Stimulated activated CD4-positive, alpha-beta T cell treated with anti-CD3 and anti-CD28 coated beads, Interleukin-2, amount 100 ng/mL, for 4 hours (primary cell): Measurements from ENCODE around the gene KRTAP12-4.
"Not testable (repeated sequence)": the region's sequence is repeated elsewhere in the genome, so short reads cannot be mapped to it uniquely, and the experiment has no call there.

ENCODE experiments used
- DNase-seq: peaks from one replicate; pipeline ENCODE4 v3.0.0-alpha.2; 2020; ENCODE audit warnings: low read depth

The KRTAP12-4 gene

GRCh38 chr21:44654576-44655175 is at the start of gene KRTAP12-4:
TSS of gene KRTAP12-4 (minus strand) at chr21:44654659. CDS start at chr21:44654614, 45 bp downstream.
- DNase-seq, result no peak

GRCh38 chr21:44703731-44704635 is 49.5 kb upstream of the KRTAP12-4 start:
- DNase-seq, result no peak

GRCh38 chr21:44702973-44703730 is 48.7 kb upstream of the KRTAP12-4 start:
- DNase-seq, result no peak

- no peak for DNase-seq
Observed at GRCh38 chr21:44702111-44702972, 47.9 kb upstream of the KRTAP12-4 start.

- DNase-seq, result no peak
Observed at GRCh38 chr21:44701541-44701940, 47.1 kb upstream of the KRTAP12-4 start.

- DNase-seq, result no peak
Observed at GRCh38 chr21:44701023-44701400, 46.6 kb upstream of the KRTAP12-4 start.

GRCh38 chr21:44700101-44701022 is 45.9 kb upstream of the KRTAP12-4 start:
- DNase-seq, result no peak

- no peak for DNase-seq
Observed at GRCh38 chr21:44699502-44700001, 45.1 kb upstream of the KRTAP12-4 start.

- DNase-seq, result no peak
Observed at GRCh38 chr21:44697811-44698734, 43.6 kb upstream of the KRTAP12-4 start.

- DNase-seq, result not testable (repeated sequence)
Observed at GRCh38 chr21:44697172-44697810, 42.8 kb upstream of the KRTAP12-4 start, which contains the start of gene KRTAP10-12. TSS of gene KRTAP10-12 (plus strand) at chr21:44697172. CDS start at chr21:44697202, 30 bp downstream.

GRCh38 chr21:44696572-44696971 is 42.1 kb upstream of the KRTAP12-4 start:
- no peak for DNase-seq

GRCh38 chr21:44695641-44696040 is 41.2 kb upstream of the KRTAP12-4 start:
- DNase-seq, result no peak

GRCh38 chr21:44695184-44695583 is 40.7 kb upstream of the KRTAP12-4 start:
- DNase-seq, result no peak

- no peak for DNase-seq
Observed at GRCh38 chr21:44694776-44695175, 40.3 kb upstream of the KRTAP12-4 start.

- DNase-seq, result no peak
Observed at GRCh38 chr21:44692798-44693512, 38.5 kb upstream of the KRTAP12-4 start.

- no peak for DNase-seq
Observed at GRCh38 chr21:44691686-44692085, 37.2 kb upstream of the KRTAP12-4 start.

GRCh38 chr21:44689740-44690139 is 35.3 kb upstream of the KRTAP12-4 start:
- not testable (repeated sequence) for DNase-seq

- DNase-seq, result no peak
Observed at GRCh38 chr21:44687671-44688070, 33.2 kb upstream of the KRTAP12-4 start.
